HEK293 (cell line): ENCODE results near the gene DAND5.

Experiments used
- CTCF ChIA-PET: fragments of 350-600 bp; formaldehyde crosslinking; extraction: SDS; loops from one replicate; lab custom pipeline; 2021; ENCODE audit warnings: antibody characterized with exemption; lab: Yijun Ruan, JAX
- POLR2A ChIA-PET: fragments of 300-600 bp; formaldehyde crosslinking; extraction: SDS; loops from one replicate; lab custom pipeline; 2020; ENCODE audit warnings: antibody characterized with exemption, inconsistent platforms; lab: Yijun Ruan, JAX
- H3K27ac ChIP-seq: fragments of 200-500 bp; sonication (Bioruptor generic); 2 replicates; pipeline ENCODE4 v1.5.1; 2014; ENCODE audit warnings: low read depth, low read length, control low read depth, inconsistent platforms; ENCODE audit errors: extremely low read depth
- H3K36me3 ChIP-seq, 2 experiments: fragments of 200-500 bp in 1 of 2; sonication (Bioruptor generic) in 1 of 2; 1 replicate in 1 of 2; 2 replicates in 1 of 2; pipeline ENCODE4 v1.5.1; 2014 to 2017; ENCODE audit warnings: inconsistent platforms in 2 of 2, low read length in 2 of 2; ENCODE audit not compliant: control insufficient read depth in 2 of 2, insufficient read depth in 1 of 2
- H3K4me1 ChIP-seq: fragments of 200-500 bp; sonication (Bioruptor generic); 2 replicates; pipeline ENCODE4 v1.5.1; 2014; ENCODE audit warnings: mild to moderate bottlenecking, low read length, inconsistent platforms; ENCODE audit not compliant: control insufficient read depth, insufficient read depth
- H3K4me3 ChIP-seq: 2 replicates; pipeline ENCODE4 v1.5.1; 2011; ENCODE audit warnings: low read depth, mild to moderate bottlenecking, control low read depth, low read length, moderate library complexity
- H3K9me3 ChIP-seq: fragments of 200-500 bp; sonication (Bioruptor generic); 2 replicates; pipeline ENCODE4 v1.5.1; 2014; ENCODE audit warnings: low read depth, low read length, inconsistent platforms; ENCODE audit not compliant: control insufficient read depth, insufficient read depth
- FEZF1 ChIP-seq: fragments of 450-650 bp; formaldehyde crosslinking; IDR thresholded peaks from 2 replicates; pipeline ENCODE4 v1.5.1; 2016; ENCODE audit warnings: missing biosample characterization, missing genetic modification characterization
- GLIS2 ChIP-seq: fragments of 450-650 bp; formaldehyde crosslinking; IDR thresholded peaks from 2 replicates; pipeline ENCODE4 v1.5.1; 2016; ENCODE audit warnings: missing biosample characterization, missing genetic modification characterization
- HOXC10 ChIP-seq: sonication (generic); formaldehyde crosslinking; IDR thresholded peaks from 2 replicates; pipeline ENCODE4 v1.8.1; 2023; ENCODE audit warnings: mild to moderate bottlenecking, missing genetic modification reagents
- HOXD13 ChIP-seq: sonication (generic); formaldehyde crosslinking; IDR thresholded peaks from 2 replicates; pipeline ENCODE4 v1.8.0; 2022; ENCODE audit warnings: missing genetic modification reagents, borderline replicate concordance
- KLF1 ChIP-seq: fragments of 450-650 bp; formaldehyde crosslinking; IDR thresholded peaks from 2 replicates; pipeline ENCODE4 v1.5.1; 2016; ENCODE audit warnings: missing biosample characterization, missing genetic modification characterization
- KLF16 ChIP-seq: fragments of 450-650 bp; formaldehyde crosslinking; IDR thresholded peaks from 2 replicates; pipeline ENCODE4 v1.5.1; 2017; ENCODE audit warnings: missing biosample characterization, missing genetic modification characterization
- KLF17 ChIP-seq: fragments of 450-650 bp; formaldehyde crosslinking; IDR thresholded peaks from 2 replicates; pipeline ENCODE4 v1.5.1; 2016; ENCODE audit warnings: missing biosample characterization, missing genetic modification characterization
- MZF1 ChIP-seq: fragments of 450-650 bp; formaldehyde crosslinking; IDR thresholded peaks from 2 replicates; pipeline ENCODE4 v1.5.1; 2017; ENCODE audit warnings: missing biosample characterization, missing genetic modification characterization, borderline replicate concordance
- SP3 ChIP-seq: fragments of 450-650 bp; formaldehyde crosslinking; IDR thresholded peaks from 2 replicates; pipeline ENCODE4 v1.5.1; 2016; ENCODE audit warnings: missing biosample characterization, missing genetic modification characterization
- SP7 ChIP-seq: fragments of 450-650 bp; formaldehyde crosslinking; IDR thresholded peaks from 2 replicates; pipeline ENCODE4 v1.5.1; 2016; ENCODE audit warnings: missing biosample characterization, missing genetic modification characterization
- ZFP41 ChIP-seq: fragments of 450-650 bp; formaldehyde crosslinking; IDR thresholded peaks from 2 replicates; pipeline ENCODE4 v1.5.1; 2016; ENCODE audit warnings: missing biosample characterization, missing genetic modification characterization, borderline replicate concordance
- ZNF133 ChIP-seq: fragments of 450-650 bp; formaldehyde crosslinking; IDR thresholded peaks from 2 replicates; pipeline ENCODE4 v1.5.1; 2016; ENCODE audit warnings: missing biosample characterization, missing genetic modification characterization
- ZNF184 ChIP-seq: fragments of 450-650 bp; IDR thresholded peaks from 2 replicates; pipeline ENCODE4 v1.5.1; 2018; ENCODE audit warnings: missing biosample characterization, mild to moderate bottlenecking, missing genetic modification characterization
- ZNF223 ChIP-seq: fragments of 450-650 bp; formaldehyde crosslinking; IDR thresholded peaks from 2 replicates; pipeline ENCODE4 v1.5.1; 2016; ENCODE audit warnings: missing biosample characterization, missing genetic modification characterization
- ZNF311 ChIP-seq: fragments of 450-650 bp; formaldehyde crosslinking; IDR thresholded peaks from 2 replicates; pipeline ENCODE4 v1.5.1; 2017; ENCODE audit warnings: missing biosample characterization, missing genetic modification characterization, borderline replicate concordance
- ZNF350 ChIP-seq: fragments of 450-650 bp; formaldehyde crosslinking; IDR thresholded peaks from 2 replicates; pipeline ENCODE4 v1.5.0; 2017; ENCODE audit warnings: missing biosample characterization, mild to moderate bottlenecking, missing genetic modification characterization
- ZNF473 ChIP-seq: fragments of 450-650 bp; formaldehyde crosslinking; IDR thresholded peaks from 2 replicates; pipeline ENCODE4 v1.5.1; 2017; ENCODE audit warnings: missing biosample characterization, missing genetic modification characterization
- ZNF488 ChIP-seq: fragments of 450-650 bp; formaldehyde crosslinking; IDR thresholded peaks from 2 replicates; pipeline ENCODE4 v1.5.1; 2016; ENCODE audit warnings: missing biosample characterization, missing genetic modification characterization
- ZNF529 ChIP-seq: fragments of 450-650 bp; formaldehyde crosslinking; IDR thresholded peaks from 2 replicates; pipeline ENCODE4 v1.5.1; 2017; ENCODE audit warnings: missing genetic modification characterization, missing biosample characterization; ENCODE audit not compliant: insufficient replicate concordance
- ZNF549 ChIP-seq: fragments of 450-650 bp; IDR thresholded peaks from 2 replicates; pipeline ENCODE4 v1.5.1; 2018; ENCODE audit warnings: missing biosample characterization, missing genetic modification characterization, mild to moderate bottlenecking, inconsistent platforms, moderate library complexity
- ZNF571 ChIP-seq: fragments of 450-650 bp; formaldehyde crosslinking; IDR thresholded peaks from 2 replicates; pipeline ENCODE4 v1.5.0; 2017; ENCODE audit warnings: missing biosample characterization, missing genetic modification characterization
- ZNF610 ChIP-seq: fragments of 450-650 bp; formaldehyde crosslinking; IDR thresholded peaks from 2 replicates; pipeline ENCODE4 v1.5.1; 2016; ENCODE audit warnings: missing biosample characterization, missing genetic modification characterization, borderline replicate concordance
- ZNF639 ChIP-seq: fragments of 450-650 bp; formaldehyde crosslinking; IDR thresholded peaks from 2 replicates; pipeline ENCODE4 v1.5.1; 2016; ENCODE audit warnings: missing biosample characterization, missing genetic modification characterization
- ZNF660 ChIP-seq: fragments of 450-650 bp; IDR thresholded peaks from 2 replicates; pipeline ENCODE4 v1.5.1; 2018; ENCODE audit warnings: missing biosample characterization, mild to moderate bottlenecking, missing genetic modification characterization
- ZNF677 ChIP-seq: fragments of 450-650 bp; IDR thresholded peaks from 2 replicates; pipeline ENCODE4 v1.5.0; 2018; ENCODE audit warnings: missing biosample characterization, mild to moderate bottlenecking, missing genetic modification characterization, moderate library complexity
- ZNF768 ChIP-seq: fragments of 450-650 bp; formaldehyde crosslinking; IDR thresholded peaks from 2 replicates; pipeline ENCODE4 v1.5.1; 2018; ENCODE audit warnings: missing biosample characterization, mild to moderate bottlenecking, missing genetic modification characterization
- ZNF776 ChIP-seq: fragments of 450-650 bp; formaldehyde crosslinking; IDR thresholded peaks from 2 replicates; pipeline ENCODE4 v1.5.0; 2017; ENCODE audit warnings: missing biosample characterization, missing genetic modification characterization, borderline replicate concordance
- ZNF830 ChIP-seq: fragments of 450-650 bp; IDR thresholded peaks from 2 replicates; pipeline ENCODE4 v1.5.0; 2018; ENCODE audit warnings: missing biosample characterization, missing genetic modification characterization, low read depth, mild to moderate bottlenecking, moderate library complexity
- ZNF837 ChIP-seq: fragments of 450-650 bp; formaldehyde crosslinking; IDR thresholded peaks from 2 replicates; pipeline ENCODE4 v1.5.1; 2016; ENCODE audit warnings: missing biosample characterization, missing genetic modification characterization
- ZSCAN4 ChIP-seq: fragments of 450-650 bp; formaldehyde crosslinking; IDR thresholded peaks from 2 replicates; pipeline ENCODE4 v1.5.1; 2017; ENCODE audit warnings: missing biosample characterization, missing genetic modification characterization
- ZXDB ChIP-seq: fragments of 450-650 bp; formaldehyde crosslinking; IDR thresholded peaks from 2 replicates; pipeline ENCODE4 v1.5.1; 2016; ENCODE audit warnings: missing biosample characterization, missing genetic modification characterization

Gene DAND5

GRCh38 chr19:12959481-12959880, 9.9 kb upstream of the DAND5 start:
- ChIA-PET POLR2A (no interaction called here), CTCF (interaction anchor here (0.7 to 1.6 kb wide), 2 partner anchors 18 to 73 kb away, joined by 3 to 6 read pairs; no protein-coding TSS in a partner anchor)
- H3K27ac ChIP-seq, result no peak overlapping the region
- H3K9me3 ChIP-seq, result no peaks in the 10 kb centered on the region
- peaks cover 5 to 9% of the 10 kb centered on the region in 2 experiments; a peak in 2 of 3 replicates for H3K36me3 ChIP-seq
- TF ChIP-seq ZNF133, result no peak
- no peak for TF ChIP-seq GLIS2 (tag by site-specific recombination)
- no peak for TF ChIP-seq ZNF473 (tag by site-specific recombination)
- TF ChIP-seq KLF17 (tag by site-specific recombination), result no peak
- no peak for TF ChIP-seq ZNF776 (tag by site-specific recombination)
- TF ChIP-seq HOXC10 (CRISPR knock-in tag), result no peak
- no peak for TF ChIP-seq ZNF184 (tag by site-specific recombination)
- no peak for TF ChIP-seq ZXDB (tag by site-specific recombination)
- no peak overlapping the region for H3K4me3 ChIP-seq
- peaks cover 4% of the 10 kb centered on the region for H3K4me1 ChIP-seq

GRCh38 chr19:12965017-12965811, 4.2 kb upstream of the DAND5 start:
- POLR2A ChIA-PET, result interaction anchor here (0.6 to 1.5 kb wide), 14 partner anchors 9 to 221 kb away, joined by 3 to 7 read pairs (median 4); partner anchors contain the start of genes CALR, FARSA, NACC1 and RAD23A
- no peaks in the 10 kb centered on the region for H3K9me3 ChIP-seq
- H3K4me1 ChIP-seq, result no peaks in the 10 kb centered on the region
- H3K36me3 ChIP-seq, result no peaks in the 10 kb centered on the region
- CTCF ChIA-PET, result interaction anchor here (0.6 to 3.5 kb wide), 94 partner anchors 8 to 1597 kb away, joined by 3 to 71 read pairs (median 4); partner anchors contain the start of genes CALR, DNASE2, FARSA and GADD45GIP1
- peak overlapping the region; percentile 60; the same call in 1 of the 2 replicates for H3K27ac ChIP-seq
- H3K4me3 ChIP-seq, result peak overlapping the region; percentile 40
- TF ChIP-seq HOXD13 (no peak), ZNF837 (tag by site-specific recombination) (no peak), SP3 (tag by site-specific recombination) (peak; percentile 78), ZNF571 (tag by site-specific recombination) (no peak), ZNF677 (no peak), ZNF768 (tag by site-specific recombination) (0 out of 2 replicates have a peak, but pooled peaks have one; percentile 34), ZNF311 (no peak), ZNF549 (no peak), ZNF830 (tag by site-specific recombination) (no peak), ZNF184 (tag by site-specific recombination) (no peak), ZNF488 (tag by site-specific recombination) (no peak), ZSCAN4 (tag by site-specific recombination) (peak; percentile 47; the same call in 1 of the 2 replicates), ZFP41 (tag by site-specific recombination) (no peak), FEZF1 (no peak), KLF16 (tag by site-specific recombination) (peak; percentile 77), KLF1 (peak; percentile 85), ZNF610 (tag by site-specific recombination) (peak; percentile 53; the same call in 1 of the 2 replicates), ZNF639 (tag by site-specific recombination) (peak; percentile 71; the same call in 1 of the 2 replicates), MZF1 (tag by site-specific recombination) (no peak), ZNF223 (no peak), ZNF660 (tag by site-specific recombination) (no peak; the same call in 1 of the 2 replicates), ZNF350 (tag by site-specific recombination) (no peak), SP7 (tag by site-specific recombination) (peak; percentile 55), ZNF529 (tag by site-specific recombination) (no peak)
